NCI-H460 (cell line): ENCODE measurements around the gene DIS3L2. TPM values are rescaled to one million over a fixed set of nuclear protein-coding genes. Genes with fewer than 3 reads are reported as not detected.
"Not testable (repeated sequence)": the region's sequence is repeated elsewhere in the genome, so short reads cannot be mapped to it uniquely, and the experiment has no call there.

Source experiments
- DNase-seq: peaks from one replicate; pipeline ENCODE4 v3.0.0-alpha.2; 2016; ENCODE audit warnings: low read depth; ENCODE audit errors: extremely low read depth
- total RNA-seq: library from RNA; depleted of rRNA; stranded (reverse); fragments of >200 nt; shearing (Covaris generic); gene quantifications from 2 replicates; pipeline ENCODE4 v1.2.3, GENCODE V29; 2014

Gene DIS3L2
- total RNA-seq, 1 experiment from 2014 or later, result 26.0 TPM

GRCh38 chr2:232361646-232362045 is 400.1 kb downstream of the DIS3L2 start:
- DNase-seq, result no peak

- DNase-seq, result no peak
Observed at GRCh38 chr2:232362174-232362900, 400.8 kb downstream of the DIS3L2 start.

- not testable (repeated sequence) for DNase-seq
Observed at GRCh38 chr2:232363064-232363783, 401.7 kb downstream of the DIS3L2 start.

GRCh38 chr2:232363784-232364615 is 402.5 kb downstream of the DIS3L2 start:
- no peak for DNase-seq

- not testable (repeated sequence) for DNase-seq
Observed at GRCh38 chr2:232364806-232365594, 403.5 kb downstream of the DIS3L2 start.

- DNase-seq, result peak; percentile 29
Observed at GRCh38 chr2:232365621-232366321, 404.3 kb downstream of the DIS3L2 start.

GRCh38 chr2:232366461-232366860 is 404.9 kb downstream of the DIS3L2 start:
- not testable (repeated sequence) for DNase-seq

GRCh38 chr2:232367016-232367415 is 405.5 kb downstream of the DIS3L2 start:
- no peak for DNase-seq

GRCh38 chr2:232367591-232368233 is 406.2 kb downstream of the DIS3L2 start:
- DNase-seq, result no peak

GRCh38 chr2:232368311-232368731 is 406.8 kb downstream of the DIS3L2 start:
- no peak for DNase-seq

- DNase-seq, result no peak
Observed at GRCh38 chr2:232369126-232369951, 407.8 kb downstream of the DIS3L2 start.

GRCh38 chr2:232370007-232370406 is 408.5 kb downstream of the DIS3L2 start:
- not testable (repeated sequence) for DNase-seq

GRCh38 chr2:232372231-232373208 is 411.0 kb downstream of the DIS3L2 start:
- no peak for DNase-seq

GRCh38 chr2:232374356-232374755 is 412.8 kb downstream of the DIS3L2 start:
- no peak for DNase-seq

GRCh38 chr2:232375164-232375563 is 413.7 kb downstream of the DIS3L2 start:
- no peak for DNase-seq

- DNase-seq, result no peak
Observed at GRCh38 chr2:232376260-232376659, 414.7 kb downstream of the DIS3L2 start.

GRCh38 chr2:232376713-232377112 is 415.2 kb downstream of the DIS3L2 start:
- DNase-seq, result no peak
